B cell (primary cell): Measurements from ENCODE around the gene IFNL3. TPM values are rescaled to one million over a fixed set of nuclear protein-coding genes. Genes with fewer than 3 reads are reported as not detected.

Experiments
- ATAC-seq: fragments of 200-7000 bp; cut with Tn5 transposase; one replicate; pipeline ENCODE4 v1.10.0; 2021; ENCODE audit warnings: low read depth, mild to moderate bottlenecking, moderate number of reproducible peaks, moderate library complexity
- CTCF ChIA-PET: fragments of 350-600 bp; sonication (Branson Sonifier 250); formaldehyde crosslinking; loops from one replicate; lab custom pipeline; 2021; ENCODE audit warnings: antibody characterized with exemption, inconsistent platforms; lab: Charles Lee
- POLR2A ChIA-PET: fragments of 350-600 bp; sonication (Branson Sonifier 250); formaldehyde crosslinking; loops from one replicate; lab custom pipeline; 2021; ENCODE audit warnings: antibody characterized with exemption; lab: Charles Lee
- DNase-seq: peaks from one replicate; pipeline ENCODE4 v3.0.0; 2013
- H2AFZ ChIP-seq: 2 replicates; pipeline ENCODE4 v1.6.1; 2012; ENCODE audit warnings: mild to moderate bottlenecking, low read depth, low read length; ENCODE audit not compliant: insufficient read depth, poor library complexity, severe bottlenecking
- H3K27ac ChIP-seq, 2 donors: 1 replicate in 1 of 2; 2 replicates in 1 of 2; pipeline ENCODE4 v1.5.1; 2012 to 2013; ENCODE audit warnings: low read length in 2 of 2, mild to moderate bottlenecking in 2 of 2, moderate library complexity in 1 of 2
- H3K27me3 ChIP-seq, 4 experiments: fragments of 200-600 bp in 1 of 4; sonication (generic) in 1 of 4; replicated peaks in 1 of 4; 1 replicate in 2 of 4; 2 replicates in 2 of 4; pipeline versions ENCODE4 v1.6.1 to v1.7.0; 2013 to 2016; ENCODE audit warnings: low read length in 3 of 4, mild to moderate bottlenecking in 2 of 4, mixed read lengths in 1 of 4, moderate library complexity in 1 of 4; ENCODE audit not compliant: insufficient read depth in 4 of 4, control insufficient read depth in 3 of 4; ENCODE audit errors: control extremely low read depth in 1 of 4
- H3K36me3 ChIP-seq, 2 experiments: replicated peaks in 1 of 2; 1 replicate in 1 of 2; 2 replicates in 1 of 2; pipeline versions ENCODE4 v1.6.1 to v1.7.1; 2013; ENCODE audit warnings: low read length in 1 of 2; ENCODE audit not compliant: insufficient read depth in 2 of 2, control insufficient read depth in 1 of 2; ENCODE audit errors: control extremely low read depth in 1 of 2, extremely low read depth in 1 of 2
- H3K4me1 ChIP-seq, 2 donors: fragments of 200-600 bp in 1 of 2; sonication (generic) in 1 of 2; 1 replicate in 1 of 2; 2 replicates in 1 of 2; pipeline versions ENCODE4 v1.5.1 to v1.6.1; 2013 to 2017; ENCODE audit warnings: low read length in 2 of 2; ENCODE audit not compliant: control insufficient read depth in 2 of 2, insufficient read depth in 2 of 2
- H3K4me2 ChIP-seq: replicated peaks from 2 replicates; pipeline ENCODE3; 2012; ENCODE audit warnings: mild to moderate bottlenecking, low read depth, low read length; ENCODE audit not compliant: poor library complexity, severe bottlenecking
- H3K4me3 ChIP-seq, 5 experiments: fragments of 200-600 bp in 1 of 5; sonication (generic) in 1 of 5; 1 replicate in 3 of 5; 2 replicates in 2 of 5; pipeline versions ENCODE4 v1.5.1 to v1.7.0; 2011 to 2016; ENCODE audit warnings: low read length in 4 of 5, mild to moderate bottlenecking in 4 of 5, low read depth in 2 of 5, control low read depth in 1 of 5, moderate library complexity in 1 of 5; ENCODE audit not compliant: insufficient read depth in 1 of 5; ENCODE audit errors: control extremely low read depth in 1 of 5, extremely low read depth in 1 of 5
- H3K79me2 ChIP-seq: fragments of 200-600 bp; sonication (generic); one replicate; pipeline ENCODE4 v1.6.0; 2016; ENCODE audit warnings: low read length; ENCODE audit not compliant: control insufficient read depth, insufficient read depth
- H3K9ac ChIP-seq: fragments of 200-600 bp; sonication (generic); 2 replicates; pipeline ENCODE4 v1.6.1; 2017; ENCODE audit warnings: mild to moderate bottlenecking, low read length, moderate library complexity
- H3K9me3 ChIP-seq, 3 donors: one replicate each; pipeline versions ENCODE4 v1.6.1 to v1.7.1; 2013; ENCODE audit warnings: low read length in 2 of 3; ENCODE audit not compliant: control insufficient read depth in 2 of 3, insufficient read depth in 1 of 3; ENCODE audit errors: control extremely low read depth in 1 of 3
- H4K20me1 ChIP-seq: 2 replicates; pipeline ENCODE4 v1.6.0; 2012; ENCODE audit warnings: mild to moderate bottlenecking, low read length; ENCODE audit not compliant: insufficient read depth, control insufficient read depth, poor library complexity, severe bottlenecking
- H3K27ac Mint-ChIP-seq: one replicate; pipeline ENCODE4 v1.8.0; 2021; ENCODE audit warnings: mixed read lengths
- H3K27me3 Mint-ChIP-seq: one replicate; pipeline ENCODE4 v1.8.0; 2021; ENCODE audit warnings: mixed read lengths
- H3K4me1 Mint-ChIP-seq: one replicate; pipeline ENCODE4 v1.8.0; 2021; ENCODE audit warnings: mixed read lengths
- H3K4me3 Mint-ChIP-seq: one replicate; pipeline ENCODE4 v1.8.0; 2021; ENCODE audit warnings: mixed read lengths
- H3K9me3 Mint-ChIP-seq: one replicate; pipeline ENCODE4 v1.8.0; 2022; ENCODE audit warnings: mixed read lengths; ENCODE audit not compliant: insufficient read depth
- EZH2 ChIP-seq: IDR thresholded peaks from 2 replicates; pipeline ENCODE4 v1.6.1; 2012; ENCODE audit warnings: borderline replicate concordance, low read depth, mild to moderate bottlenecking, moderate library complexity, low read length; ENCODE audit not compliant: insufficient read depth, poor library complexity, severe bottlenecking
- WGBS: methylation state at CpG from one replicate; pipeline ENCODE4 v1.1.5; 2013; ENCODE audit warnings: missing lambda C conversion rate; ENCODE audit not compliant: insufficient coverage; 5-methylcytosine and 5-hydroxymethylcytosine counted together
- intact Hi-C: fragments of 100-400 bp; cut with micrococcal nuclease; formaldehyde crosslinking; loops from one replicate; pipeline ENCODE4 v1.10.0; 2022
- polyA plus RNA-seq: library from polyadenylated mRNA; depleted of rRNA; stranded (reverse); fragments of >200 nt; gene quantifications from 2 replicates; pipeline ENCODE4 v1.2.3, GENCODE V29; 2012
- total RNA-seq, 2 donors: library from RNA; stranded (reverse); fragments of 120-200 nt in 1 of 2; gene quantifications; 1 replicate in 1 of 2; 2 replicates in 1 of 2; pipeline versions ENCODE4 v1.2.3 to v1.2.4, GENCODE V29; 2013 to 2022
- TF ChIP-seq, protein P1 (sequence below): fragments of 200-600 bp; IDR thresholded peaks from one replicate; pipeline ENCODE4 v1.8.0; 2022; ENCODE audit warnings: antibody characterized with exemption, mild to moderate bottlenecking

Gene IFNL3
- total and polyA plus RNA-seq, 2 donors (not counting 1 experiment from before 2014, with no cell fraction given) = not detected

DNA sequence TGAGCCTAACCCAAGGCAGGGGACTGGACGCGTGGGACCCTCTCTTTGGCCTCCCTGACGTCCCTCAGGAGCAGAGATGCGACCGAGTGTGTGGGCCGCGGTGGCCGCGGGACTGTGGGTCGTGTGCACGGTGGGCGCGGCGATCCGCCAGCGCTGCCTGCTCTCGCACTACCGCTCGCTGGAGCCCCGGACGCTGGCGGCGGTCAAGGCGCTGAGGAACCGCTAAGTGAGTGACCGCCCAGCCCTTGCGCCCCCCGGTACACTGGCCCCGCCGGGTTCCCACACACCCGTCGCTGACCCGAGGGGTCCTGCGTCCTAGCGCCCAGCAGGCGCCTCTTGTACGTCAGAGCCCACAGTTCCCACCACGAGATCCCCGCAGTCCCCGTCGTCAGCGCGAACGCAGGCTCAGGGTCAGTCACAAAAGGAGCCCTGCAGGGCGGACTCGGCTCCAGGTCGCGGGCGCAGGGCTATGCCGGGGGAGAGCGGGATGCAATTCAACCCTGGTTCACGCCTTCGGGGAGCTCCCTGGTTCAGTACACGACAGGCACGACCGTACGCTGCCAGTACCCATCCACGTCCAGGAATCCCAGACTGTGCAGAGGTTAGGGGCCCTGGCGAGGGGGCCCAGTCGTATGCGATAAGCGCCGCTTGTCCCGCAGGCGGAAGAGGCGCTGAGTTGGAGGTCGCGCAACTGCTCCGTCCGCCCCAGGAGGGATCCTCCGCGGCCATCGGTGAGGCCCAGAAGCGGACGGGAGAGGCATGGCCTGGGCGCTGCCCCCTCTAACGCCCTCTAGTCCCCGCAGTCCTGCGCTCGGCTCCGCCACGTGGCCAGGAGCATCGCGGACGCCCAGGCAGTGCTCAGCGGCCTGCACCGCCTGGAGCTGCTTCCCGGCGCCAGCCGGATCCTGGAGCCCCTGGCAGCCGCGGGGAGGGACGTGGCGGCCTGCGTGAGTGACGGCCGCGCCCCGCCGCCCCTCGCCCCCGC lies 19.8 kb upstream of the IFNL3 start:
- CTCF ChIA-PET = no interaction called here
- POLR2A ChIA-PET = no interaction called here
- H3K4me2 ChIP-seq = no peak overlapping the region
- no peak for ATAC-seq
- no peaks in the 10 kb centered on the region for H3K36me3 ChIP-seq
- H3K9me3 ChIP-seq = peaks cover 0 to 6% (median 0%) of the 10 kb centered on the region in 3 donors
- Mint-ChIP-seq H3K27ac (no peak overlapping the region), H3K9me3 (no peaks in the 10 kb centered on the region), H3K4me3 (no peak overlapping the region), H3K4me1 (peaks cover 3% of the 10 kb centered on the region), H3K27me3 (peaks cover 23% of the 10 kb centered on the region)
- H3K27ac ChIP-seq = no peak overlapping the region
- H4K20me1 ChIP-seq = no peaks in the 10 kb centered on the region
- no peaks in the 10 kb centered on the region for H3K79me2 ChIP-seq
- TF ChIP-seq EZH2 = no peak
- TF ChIP-seq, protein P1, sequence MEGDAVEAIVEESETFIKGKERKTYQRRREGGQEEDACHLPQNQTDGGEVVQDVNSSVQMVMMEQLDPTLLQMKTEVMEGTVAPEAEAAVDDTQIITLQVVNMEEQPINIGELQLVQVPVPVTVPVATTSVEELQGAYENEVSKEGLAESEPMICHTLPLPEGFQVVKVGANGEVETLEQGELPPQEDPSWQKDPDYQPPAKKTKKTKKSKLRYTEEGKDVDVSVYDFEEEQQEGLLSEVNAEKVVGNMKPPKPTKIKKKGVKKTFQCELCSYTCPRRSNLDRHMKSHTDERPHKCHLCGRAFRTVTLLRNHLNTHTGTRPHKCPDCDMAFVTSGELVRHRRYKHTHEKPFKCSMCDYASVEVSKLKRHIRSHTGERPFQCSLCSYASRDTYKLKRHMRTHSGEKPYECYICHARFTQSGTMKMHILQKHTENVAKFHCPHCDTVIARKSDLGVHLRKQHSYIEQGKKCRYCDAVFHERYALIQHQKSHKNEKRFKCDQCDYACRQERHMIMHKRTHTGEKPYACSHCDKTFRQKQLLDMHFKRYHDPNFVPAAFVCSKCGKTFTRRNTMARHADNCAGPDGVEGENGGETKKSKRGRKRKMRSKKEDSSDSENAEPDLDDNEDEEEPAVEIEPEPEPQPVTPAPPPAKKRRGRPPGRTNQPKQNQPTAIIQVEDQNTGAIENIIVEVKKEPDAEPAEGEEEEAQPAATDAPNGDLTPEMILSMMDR = no peak
- WGBS = 17% methylated on average over 102 of the region's 102 CpGs
- intact Hi-C loops = no loop called here
- H3K27me3 ChIP-seq = peaks cover 0 to 46% (median 26%) of the 10 kb centered on the region in 4 experiments
- H3K4me1 ChIP-seq = peaks cover 5 to 8% of the 10 kb centered on the region in 2 donors
- H2AFZ ChIP-seq = peak overlapping the region; percentile 16
- no peak overlapping the region for H3K9ac ChIP-seq
- no peak overlapping the region for H3K4me3 ChIP-seq
- peak; percentile 15 for DNase-seq

- no peak overlapping the region for H3K4me3 ChIP-seq
- peaks cover 0 to 46% (median 26%) of the 10 kb centered on the region in 4 experiments for H3K27me3 ChIP-seq
- no peaks in the 10 kb centered on the region for H4K20me1 ChIP-seq
- TF ChIP-seq EZH2 = no peak
- TF ChIP-seq, protein P1 = no peak
- ChIA-PET POLR2A (no interaction called here), CTCF (no interaction called here)
- H3K9me3 Mint-ChIP-seq = no peaks in the 10 kb centered on the region
- no peak overlapping the region for H2AFZ ChIP-seq
- H3K36me3 ChIP-seq = no peaks in the 10 kb centered on the region
- peaks cover 3% of the 10 kb centered on the region for H3K4me1 Mint-ChIP-seq
- peaks cover 0 to 6% (median 0%) of the 10 kb centered on the region in 3 donors for H3K9me3 ChIP-seq
- intact Hi-C loops = no loop called here
- WGBS = 41% methylated on average over 17 of the region's 17 CpGs
- no peak overlapping the region for H3K27ac ChIP-seq
- H3K4me1 ChIP-seq = peaks cover 5 to 8% of the 10 kb centered on the region in 2 donors
- H3K9ac ChIP-seq = no peak overlapping the region
- H3K79me2 ChIP-seq = no peaks in the 10 kb centered on the region
- no peak overlapping the region for H3K4me3 Mint-ChIP-seq
- no peak overlapping the region for H3K4me2 ChIP-seq
- H3K27ac Mint-ChIP-seq = no peak overlapping the region
- H3K27me3 Mint-ChIP-seq = peaks cover 23% of the 10 kb centered on the region
- no peak for ATAC-seq
- no peak for DNase-seq
Observed at GRCh38 chr19:39263912-39264305, 19.1 kb upstream of the IFNL3 start.
